Lower lobe of right lung (tissue), 2 donors: ENCODE data around the gene C16orf96. TPM values are rescaled to one million over a fixed set of nuclear protein-coding genes. Genes with fewer than 3 reads are reported as not detected.

Source experiments
- ATAC-seq, 2 donors: fragments of 200-7000 bp; cut with Tn5 transposase; one replicate each; pipeline ENCODE4 v1.9.1; 2020 to 2022; ENCODE audit warnings: mild to moderate bottlenecking in 2 of 2, moderate library complexity in 2 of 2
- DNase-seq: peaks from one replicate; pipeline ENCODE4 v3.0.0-alpha.2; 2020
- H3K27ac ChIP-seq: fragments of 200-600 bp; one replicate; pipeline ENCODE4 v1.8.0; 2022
- H3K27me3 ChIP-seq: fragments of 200-600 bp; one replicate; pipeline ENCODE4 v1.8.0; 2022; ENCODE audit warnings: low read depth
- H3K36me3 ChIP-seq: fragments of 200-600 bp; one replicate; pipeline ENCODE4 v1.8.0; 2022; ENCODE audit warnings: mild to moderate bottlenecking
- H3K4me1 ChIP-seq: fragments of 200-600 bp; one replicate; pipeline ENCODE4 v1.8.0; 2022
- H3K4me3 ChIP-seq: fragments of 200-600 bp; one replicate; pipeline ENCODE4 v1.8.0; 2022; ENCODE audit warnings: mild to moderate bottlenecking
- H3K9me3 ChIP-seq: fragments of 200-600 bp; one replicate; pipeline ENCODE4 v1.8.0; 2022
- CTCF ChIP-seq: fragments of 200-600 bp; IDR thresholded peaks from one replicate; pipeline ENCODE4 v1.8.0; 2022; ENCODE audit warnings: antibody characterized with exemption, mild to moderate bottlenecking
- intact Hi-C: fragments of 100-400 bp; cut with DNase I; formaldehyde crosslinking; loops from one replicate; pipeline ENCODE4 v1.11.0; 2022
- total RNA-seq: library from RNA; stranded (reverse); fragmentation: NEBNext Ultra II Directional; extraction: Animal tissue kit (Norgen Biotek cat#: 25700); gene quantifications from one replicate; pipeline ENCODE4 v1.2.1, GENCODE V29; 2021
- donor health status: DM: no; HTN: yes; CAD: no; lungs with severe emphysema.

C16orf96 gene
- total RNA-seq, 1 donor from 2014 or later: 0.21 TPM

GRCh38 chr16:4525634-4526277 is 30.4 kb upstream of the C16orf96 start:
- DNase-seq (no peak), ATAC-seq (no peak)
- peaks cover 6% of the 10 kb centered on the region for H3K36me3 ChIP-seq
- TF ChIP-seq CTCF: no peak
- H3K27ac ChIP-seq: no peak overlapping the region
- intact Hi-C loops: no loop called here
- H3K9me3 ChIP-seq: no peaks in the 10 kb centered on the region
- no peak overlapping the region for H3K4me3 ChIP-seq
- no peaks in the 10 kb centered on the region for H3K27me3 ChIP-seq
- peaks cover 7% of the 10 kb centered on the region for H3K4me1 ChIP-seq

GRCh38 chr16:4529085-4530060 is 26.8 kb upstream of the C16orf96 start:
- Histone ChIP-seq H3K36me3 (no peaks in the 10 kb centered on the region), H3K4me1 (no peaks in the 10 kb centered on the region), H3K9me3 (no peaks in the 10 kb centered on the region), H3K27me3 (no peaks in the 10 kb centered on the region), H3K4me3 (no peak overlapping the region), H3K27ac (no peak overlapping the region)
- TF ChIP-seq CTCF: no peak
- ATAC-seq (no peak), DNase-seq (no peak)
- intact Hi-C loops: no loop called here

GRCh38 chr16:4531811-4532210 is 24.3 kb upstream of the C16orf96 start:
- no peaks in the 10 kb centered on the region for H3K27me3 ChIP-seq
- no peaks in the 10 kb centered on the region for H3K36me3 ChIP-seq
- H3K4me3 ChIP-seq: no peak overlapping the region
- H3K27ac ChIP-seq: no peak overlapping the region
- H3K4me1 ChIP-seq: peaks cover 2% of the 10 kb centered on the region
- no peaks in the 10 kb centered on the region for H3K9me3 ChIP-seq
- no peak for TF ChIP-seq CTCF
- ATAC-seq (no peak), DNase-seq (no peak)
- intact Hi-C loops: no loop called here

- Histone ChIP-seq H3K4me3 (no peak overlapping the region), H3K27ac (no peak overlapping the region), H3K9me3 (no peaks in the 10 kb centered on the region), H3K4me1 (peaks cover 6% of the 10 kb centered on the region), H3K36me3 (no peaks in the 10 kb centered on the region), H3K27me3 (no peaks in the 10 kb centered on the region)
- intact Hi-C loops: no loop called here
- ATAC-seq (no peak), DNase-seq (no peak)
- TF ChIP-seq CTCF: no peak
Observed at GRCh38 chr16:4532238-4532637, 23.9 kb upstream of the C16orf96 start.

- no peak for TF ChIP-seq CTCF
- DNase-seq: no peak
- no peak for ATAC-seq
- Histone ChIP-seq H3K36me3 (no peaks in the 10 kb centered on the region), H3K27ac (no peak overlapping the region), H3K27me3 (no peaks in the 10 kb centered on the region), H3K4me1 (peaks cover 10% of the 10 kb centered on the region), H3K9me3 (no peaks in the 10 kb centered on the region), H3K4me3 (no peak overlapping the region)
- intact Hi-C loops: no loop called here
Observed at GRCh38 chr16:4533490-4533889, 22.6 kb upstream of the C16orf96 start.
